GM18870 (cell line): Measurements from ENCODE around the gene ANXA3.

Experiments
- ATAC-seq: cut with Tn5 transposase; IDR thresholded peaks from one replicate; pipeline ENCODE4 v1.9.1; 2021; ENCODE audit warnings: moderate library complexity; ENCODE audit not compliant: unreplicated experiment

ANXA3 gene

DNA sequence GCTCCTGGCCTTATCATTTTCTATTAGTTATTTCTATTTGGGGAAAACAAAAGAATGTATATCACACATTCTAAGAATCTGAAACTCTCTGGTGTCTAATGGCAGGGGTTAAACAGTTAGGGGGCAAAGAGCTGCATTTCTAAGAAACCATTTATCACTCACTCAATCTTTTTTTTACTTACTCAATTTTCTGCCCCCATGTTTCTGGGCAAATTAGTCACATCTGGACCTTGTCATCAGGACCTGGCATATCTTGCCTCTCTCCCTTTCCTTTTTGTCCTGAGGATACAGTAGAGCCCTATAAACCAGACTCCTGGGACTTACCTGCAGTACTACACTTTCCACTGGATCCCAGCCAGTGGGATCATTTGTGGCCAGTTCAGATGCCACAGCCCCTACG lies 89.1 kb downstream of the ANXA3 start:
- no peak for ATAC-seq

DNA sequence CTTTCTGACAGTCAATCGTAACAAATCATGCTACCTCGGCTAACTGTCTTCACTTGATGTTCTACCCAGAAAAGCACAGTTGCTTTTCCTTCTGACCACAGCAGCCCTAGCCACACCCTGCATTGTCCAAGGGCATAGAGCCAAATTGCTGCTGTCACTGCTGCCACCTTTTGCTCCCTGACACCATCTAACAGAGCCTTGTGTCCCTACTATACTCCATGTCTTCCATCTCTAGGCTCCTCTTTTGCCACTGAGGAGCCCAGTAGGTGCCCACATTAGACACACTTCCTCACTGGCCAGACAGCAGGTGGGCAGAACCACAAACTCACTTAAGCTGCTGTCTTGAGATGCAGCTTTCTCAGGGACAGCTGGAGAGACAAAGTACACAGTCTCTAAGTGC lies 91.4 kb downstream of the ANXA3 start:
- ATAC-seq: no peak

DNA sequence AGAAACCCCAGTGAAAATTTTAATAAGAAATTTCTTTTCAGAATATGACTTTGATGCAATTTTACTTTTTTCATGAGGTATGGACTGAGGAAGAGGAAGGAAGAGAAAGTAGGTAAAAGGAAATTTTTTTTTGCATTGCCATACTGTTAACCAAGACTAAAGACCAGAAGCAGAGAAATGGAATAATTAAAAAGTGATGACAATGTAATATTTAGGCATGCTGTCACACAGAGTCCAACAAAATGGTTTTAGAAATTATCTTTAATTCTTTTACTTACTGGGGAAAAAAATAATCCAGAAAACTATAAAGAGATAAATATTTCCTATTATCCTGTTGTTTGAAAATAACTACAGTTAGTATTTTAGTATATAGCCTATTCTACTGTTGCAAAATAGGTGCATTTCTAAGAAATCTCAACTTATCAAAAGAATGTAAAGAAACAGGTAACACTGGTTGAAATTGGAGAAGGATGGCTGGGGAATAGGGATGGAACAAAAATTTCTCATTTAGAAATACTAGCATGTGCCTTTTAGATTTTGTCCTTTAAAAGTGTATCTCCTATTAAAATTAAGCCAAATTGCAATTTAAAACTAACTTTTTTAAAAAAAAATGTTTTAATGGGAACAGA lies 92.6 kb downstream of the ANXA3 start:
- ATAC-seq: no peak

DNA sequence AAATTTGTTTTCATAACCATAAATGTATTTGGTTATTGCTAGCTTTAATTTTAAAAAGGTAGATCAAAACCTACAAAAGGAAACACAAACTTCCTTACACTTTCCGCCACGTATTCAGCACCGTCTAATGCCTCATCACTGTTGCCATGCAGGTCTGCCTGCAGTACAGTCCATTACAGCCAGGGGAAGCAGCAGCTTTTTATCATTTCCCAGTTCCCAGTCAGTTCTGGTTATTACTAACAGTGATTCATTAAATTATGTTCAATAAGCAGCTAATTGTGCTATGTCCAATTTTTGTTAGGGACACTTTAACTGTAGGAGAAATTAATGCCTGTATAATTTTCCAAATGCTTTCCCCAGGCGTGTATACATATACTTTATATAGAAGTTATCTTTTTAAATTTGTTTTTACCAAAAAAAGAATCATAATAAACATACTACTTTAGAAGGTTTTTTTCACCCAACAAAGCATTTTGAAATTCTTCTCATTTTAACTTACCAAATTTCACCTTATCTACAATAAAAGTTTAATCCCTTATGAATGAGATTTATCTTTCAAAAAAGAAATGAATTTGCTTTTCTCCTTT lies 93.3 kb downstream of the ANXA3 start:
- ATAC-seq: peak; percentile 90

DNA sequence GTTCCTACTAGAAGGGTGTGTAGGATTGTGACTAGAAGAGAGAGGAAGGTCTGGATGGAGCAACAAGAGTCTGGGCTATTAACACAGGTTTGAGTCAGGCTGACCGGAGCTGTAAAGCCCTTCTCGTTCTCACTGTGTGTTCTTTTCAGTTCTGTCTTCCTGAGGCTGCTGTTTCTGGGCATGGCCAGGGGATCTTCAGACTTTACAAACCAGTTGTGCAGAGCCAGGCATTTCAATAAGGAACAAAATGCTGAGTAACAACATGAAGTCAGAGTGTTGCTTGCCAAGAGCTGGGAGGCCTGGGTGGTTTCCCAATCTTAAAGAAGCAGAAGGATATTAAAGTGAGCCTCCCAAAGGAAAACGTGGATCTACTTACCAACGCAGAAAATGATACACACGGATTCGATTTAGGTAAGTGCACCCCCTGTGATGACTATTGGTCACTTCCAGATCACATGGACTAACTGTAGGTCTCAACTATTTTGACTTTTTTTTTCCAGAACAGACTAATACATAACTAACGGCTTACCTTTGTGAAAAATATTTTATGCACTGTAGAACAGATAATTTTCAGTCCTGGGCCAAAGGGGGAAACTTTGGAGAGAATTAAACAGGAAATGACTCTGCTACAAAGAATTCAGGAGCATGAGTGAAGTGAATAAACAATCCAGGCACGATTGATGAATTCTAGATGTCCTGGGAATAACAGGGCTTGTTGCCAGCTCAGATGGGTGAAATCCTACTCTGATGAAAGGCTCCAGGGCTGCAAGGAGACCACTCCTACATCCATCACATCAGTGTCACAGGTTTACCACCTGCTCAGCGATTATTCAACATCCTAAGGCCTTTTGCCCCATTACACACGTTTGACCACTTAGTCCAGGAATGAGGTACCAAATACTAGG lies 94.5 kb downstream of the ANXA3 start:
- ATAC-seq: peak; percentile 33

DNA sequence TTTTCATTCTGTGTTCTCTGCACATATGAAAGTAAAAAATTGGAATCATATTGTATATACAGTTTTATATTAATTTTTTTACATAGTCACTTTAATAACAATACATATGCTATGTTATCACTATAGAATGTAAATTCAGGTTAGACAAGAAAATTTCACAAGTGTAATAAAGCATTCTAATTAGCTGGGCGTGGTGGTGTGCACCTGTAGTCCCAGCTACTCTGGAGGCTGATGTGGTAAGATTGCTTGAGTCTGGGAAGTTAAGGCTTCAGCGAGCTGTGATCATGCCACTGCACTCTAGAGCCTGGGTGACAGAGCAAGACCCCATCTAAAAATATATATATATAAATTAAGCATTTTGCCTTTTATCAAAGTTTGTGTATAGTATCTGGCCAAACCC lies 95.7 kb downstream of the ANXA3 start:
- no peak for ATAC-seq

DNA sequence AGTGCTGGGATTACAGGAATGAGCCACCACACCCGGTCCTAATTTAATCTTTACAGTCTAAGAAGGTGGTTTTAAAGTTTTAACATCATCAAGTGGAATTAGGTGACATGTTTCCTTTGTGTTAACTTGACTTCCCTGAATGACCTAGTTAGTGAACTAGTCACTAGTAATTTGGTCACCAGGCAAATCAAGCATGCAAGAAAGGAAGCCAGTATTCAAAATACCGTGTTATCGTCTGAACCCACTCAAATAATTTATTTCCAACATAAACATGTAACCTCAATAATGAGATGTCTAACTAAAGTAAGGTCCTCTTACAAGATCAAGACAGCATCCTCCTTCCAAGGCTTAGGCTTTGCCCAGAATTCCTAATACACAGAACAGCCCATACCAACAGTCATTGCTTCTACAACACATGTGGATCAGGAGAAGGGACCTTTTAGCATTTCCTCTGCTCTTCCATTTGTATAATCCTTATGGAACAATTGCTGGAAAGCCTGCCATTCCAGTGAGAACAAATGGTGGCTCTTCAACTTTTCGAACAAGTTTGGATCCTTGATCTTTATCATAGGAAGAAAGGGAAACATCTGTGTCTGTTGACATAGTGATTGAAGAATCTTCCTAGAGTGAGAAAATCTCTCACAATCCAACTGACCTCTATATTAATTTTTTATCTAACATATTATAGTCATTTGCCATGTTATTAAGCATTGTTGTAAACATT lies 97.2 kb downstream of the ANXA3 start:
- no peak for ATAC-seq

DNA sequence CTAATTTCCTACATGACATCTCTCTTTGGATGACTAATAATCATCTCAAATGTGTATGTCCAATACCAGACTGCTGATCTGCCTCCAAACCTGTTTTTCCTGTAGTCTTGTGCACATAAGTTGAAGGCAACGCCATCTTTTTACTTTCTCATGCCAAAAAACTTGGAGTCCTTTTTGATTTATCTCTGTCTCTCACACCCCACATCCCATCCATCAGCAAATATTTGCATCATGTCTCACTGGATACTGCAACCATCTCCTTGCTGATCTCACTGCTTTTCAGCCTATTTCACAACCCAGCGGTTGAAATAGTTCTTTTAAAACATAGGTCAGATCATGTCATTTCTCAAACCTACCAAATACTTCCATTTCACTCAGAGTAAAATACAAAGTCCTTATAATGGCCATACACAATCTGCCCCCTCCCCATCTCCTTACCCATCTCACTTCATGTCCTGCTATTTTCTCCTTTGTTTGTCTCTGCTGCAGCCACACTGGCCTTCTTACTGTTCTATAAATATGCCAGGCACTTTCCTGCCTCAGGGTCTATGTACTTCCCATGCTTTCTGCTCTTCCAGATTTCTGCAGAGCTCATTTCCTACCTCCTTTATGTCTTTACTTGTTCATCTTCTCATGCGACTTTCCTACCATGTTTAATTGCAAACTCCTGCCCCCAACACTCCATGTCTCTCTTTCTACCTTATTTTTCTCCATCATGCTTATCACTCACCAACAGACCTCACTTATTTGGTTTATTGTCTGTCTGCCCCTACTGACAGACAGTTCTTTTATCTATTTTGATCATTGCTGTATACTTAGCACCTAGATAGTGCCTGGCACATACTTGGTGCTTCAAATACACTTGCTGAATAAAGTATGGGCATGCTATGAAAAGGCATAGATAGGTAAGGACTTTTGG lies 98.8 kb downstream of the ANXA3 start:
- no peak for ATAC-seq

DNA sequence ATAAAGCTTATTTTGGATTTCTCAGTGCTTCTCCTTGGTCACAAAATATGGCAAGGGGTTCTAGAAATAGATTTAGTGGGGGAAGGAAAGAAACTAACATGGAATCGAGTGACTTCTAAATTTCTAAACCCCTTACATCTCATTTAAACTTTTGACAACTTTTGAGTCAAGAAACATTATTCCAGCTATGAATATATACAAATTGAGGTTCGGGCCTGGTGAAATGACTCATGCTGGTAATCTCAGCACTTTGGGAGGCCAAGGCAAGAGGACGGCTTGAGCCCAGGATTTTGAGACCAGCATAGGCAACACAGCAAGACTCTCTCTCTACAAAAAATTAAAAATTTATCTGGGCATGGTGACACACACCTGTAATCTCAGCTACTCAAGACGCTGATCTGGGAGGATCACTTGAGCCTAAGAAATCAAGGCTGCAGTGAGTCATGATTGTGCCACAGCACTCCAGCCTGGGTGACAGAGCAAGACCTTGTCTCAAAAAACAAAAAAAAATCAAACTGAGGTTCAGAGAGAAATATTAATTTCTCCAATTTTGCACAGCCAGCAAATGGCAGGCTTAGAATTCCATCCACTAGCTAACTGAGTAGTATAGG lies 99.8 kb downstream of the ANXA3 start:
- ATAC-seq: no peak

DNA sequence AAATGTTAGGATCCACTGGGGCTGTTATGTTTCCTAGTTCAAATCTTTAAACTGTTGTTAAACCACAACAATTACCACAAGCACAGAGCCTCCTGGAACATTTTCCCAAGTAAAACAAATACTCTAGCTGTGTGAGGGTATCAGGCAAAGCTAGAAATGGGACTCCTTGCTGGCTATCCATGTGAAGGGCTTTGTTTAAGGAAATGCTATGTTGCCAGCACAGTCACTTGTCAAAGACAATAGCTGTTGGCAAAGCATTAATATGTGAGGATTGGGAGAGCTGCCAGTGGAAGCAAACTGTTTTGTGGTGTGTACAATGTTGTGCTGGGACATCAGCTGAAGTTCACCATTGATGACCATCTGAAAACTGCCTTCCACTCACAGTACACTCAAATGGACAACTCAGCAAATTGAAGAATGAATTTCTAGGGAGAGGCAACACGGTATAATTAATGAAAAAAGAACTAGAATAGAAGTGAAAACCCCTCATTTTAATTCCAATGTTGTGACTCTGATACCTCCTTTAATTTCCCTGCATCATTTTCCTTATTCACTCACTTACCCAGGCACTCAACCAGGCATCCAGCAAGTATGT lies 100.8 kb downstream of the ANXA3 start:
- no peak for ATAC-seq

DNA sequence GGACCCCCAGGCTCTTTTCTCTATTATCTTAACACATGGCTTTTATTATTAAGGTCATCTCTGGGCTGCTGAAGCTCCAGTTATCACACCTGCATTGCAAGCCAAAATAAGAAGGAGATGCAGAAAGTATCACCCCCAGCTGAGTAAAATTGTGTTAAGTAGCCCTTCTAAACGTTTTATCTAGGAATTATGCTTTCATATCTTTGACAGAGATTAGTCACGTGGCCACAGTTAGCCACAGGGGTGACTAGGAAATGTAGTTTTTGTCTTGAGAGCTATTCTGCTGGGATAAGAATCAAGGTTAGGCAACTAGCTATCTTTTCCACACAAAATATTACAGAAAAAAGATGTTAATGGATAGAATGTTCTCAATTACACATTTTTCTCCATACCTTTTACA lies 102.1 kb downstream of the ANXA3 start:
- no peak for ATAC-seq

DNA sequence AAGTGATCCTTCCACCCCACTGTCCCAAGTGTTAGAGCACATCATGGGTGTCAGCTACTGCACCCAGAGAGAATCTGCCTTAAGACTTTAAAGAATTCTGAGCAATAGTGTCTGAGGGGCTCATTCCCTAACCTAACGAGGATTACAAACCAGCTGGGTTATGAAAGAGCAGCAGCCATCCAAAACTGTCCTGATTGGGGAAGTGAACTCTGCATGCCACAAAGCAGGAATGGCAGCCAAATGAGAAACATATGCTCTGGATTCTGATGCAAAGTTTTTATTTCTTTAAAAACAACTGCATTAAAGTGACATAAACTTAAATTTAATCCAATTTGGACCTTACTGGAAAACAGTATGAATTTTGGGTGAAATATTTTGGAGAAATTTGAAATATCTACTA lies 103.2 kb downstream of the ANXA3 start:
- no peak for ATAC-seq

DNA sequence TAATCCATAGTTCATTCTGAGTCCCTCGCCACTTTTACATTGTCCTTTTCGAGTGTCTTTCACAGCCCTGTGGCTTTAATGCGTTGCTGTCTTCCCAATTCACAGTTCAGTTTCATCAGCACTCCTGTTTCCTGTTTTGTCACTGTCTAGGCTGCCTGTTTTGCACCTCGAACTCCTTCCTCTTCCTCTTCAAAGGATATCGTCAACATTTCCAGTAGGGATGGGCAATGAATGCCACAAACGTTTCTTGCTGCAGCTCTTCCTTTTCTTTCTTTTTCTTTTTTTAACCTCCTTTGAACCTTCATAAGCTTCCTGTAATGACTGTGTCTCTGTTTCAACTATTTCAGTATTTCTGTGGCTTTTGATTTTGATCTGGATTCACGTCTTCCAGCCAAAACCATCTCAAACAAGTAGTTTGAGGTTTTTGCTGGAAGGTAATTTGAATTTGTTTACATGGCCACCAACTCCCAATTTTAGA lies 105.4 kb downstream of the ANXA3 start:
- ATAC-seq: peak; percentile 49

DNA sequence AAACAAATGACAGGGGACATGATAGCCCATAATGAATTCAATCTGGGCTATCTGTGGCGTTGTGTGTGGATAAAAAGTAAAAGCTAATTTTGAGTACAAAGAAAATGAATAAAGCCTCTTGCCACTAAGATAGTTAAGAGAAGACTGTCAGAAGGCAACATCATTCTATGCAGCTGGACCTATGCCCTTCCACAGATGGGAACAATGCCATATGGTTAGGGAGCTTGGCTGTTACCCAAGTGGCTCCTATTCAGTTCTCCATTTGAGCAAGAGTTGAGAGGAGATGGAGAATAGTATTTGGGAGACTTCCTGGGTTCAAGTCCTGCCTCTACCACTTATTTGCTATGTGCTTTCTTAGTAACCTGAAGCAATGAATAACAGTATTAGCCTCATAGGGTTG lies 107.7 kb downstream of the ANXA3 start:
- no peak for ATAC-seq

DNA sequence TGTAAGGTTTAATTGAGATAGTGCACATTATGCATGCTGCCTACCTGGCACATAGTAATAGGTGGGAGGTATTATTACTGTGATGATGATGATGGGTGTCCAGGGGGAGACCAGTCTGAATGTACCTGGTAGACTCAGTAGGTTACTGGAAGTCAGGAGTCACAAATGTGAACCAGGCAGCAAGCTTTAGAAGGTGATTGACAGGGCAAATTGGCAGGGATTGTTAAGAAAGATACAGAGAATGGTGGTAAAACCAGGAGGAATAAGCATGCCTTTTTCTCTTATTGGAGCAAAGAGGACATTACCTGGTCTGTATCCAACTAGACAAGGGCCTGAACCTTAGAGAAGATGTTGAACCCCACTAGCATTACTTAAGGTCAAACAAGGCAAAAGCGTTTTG lies 108.1 kb downstream of the ANXA3 start:
- ATAC-seq: no peak
